Endothelial cell of umbilical vein (primary cell): ENCODE results near the gene KIF26A. TPM values are rescaled to one million over a fixed set of nuclear protein-coding genes. Genes with fewer than 3 reads are reported as not detected.

Source experiments
- BruUV-seq: library from RNA; stranded (reverse); fragments of 400-500 nt; replicated peaks from 2 replicates; lab custom pipeline; 2021; lab: Mats Ljungman, UMichigan
- CTCF ChIA-PET: fragments of 300-600, 350-600 bp; sonication (Branson Sonifier 250); formaldehyde crosslinking; loops from one replicate; lab custom pipeline; 2021; ENCODE audit warnings: antibody characterized with exemption, inconsistent platforms; lab: Charles Lee
- POLR2A ChIA-PET: fragments of 300-600, 350-600 bp; sonication (Branson Sonifier 250); formaldehyde crosslinking; loops from one replicate; lab custom pipeline; 2021; ENCODE audit warnings: antibody characterized with exemption, inconsistent platforms; lab: Charles Lee
- DNase-seq: peaks from one replicate; pipeline ENCODE4 v3.0.0-alpha.2; 2011; ENCODE audit warnings: low read depth, low spot score
- FAIRE-seq: peaks from 2 replicates; lab custom pipeline; 2011; peaks lifted over from hg19 to GRCh38; lab: Jason Lieb, UNC
- H2AFZ ChIP-seq: 2 replicates; pipeline ENCODE4 v1.6.0; 2012; ENCODE audit warnings: low read depth, low read length, control low read depth, inconsistent platforms
- H3K27ac ChIP-seq: 2 replicates; pipeline ENCODE4 v1.5.1; 2011; ENCODE audit warnings: low read depth, mild to moderate bottlenecking, control low read depth, low read length, moderate library complexity; ENCODE audit not compliant: insufficient read depth
- H3K27me3 ChIP-seq, 2 experiments: 2 replicates each; pipeline versions ENCODE4 v1.6.0 to v1.6.1; 2011; ENCODE audit warnings: low read length in 2 of 2, mixed read lengths in 1 of 2; ENCODE audit not compliant: control insufficient read depth in 2 of 2, insufficient read depth in 2 of 2
- H3K36me3 ChIP-seq, 2 experiments: 2 replicates in 1 of 2; 3 replicates in 1 of 2; pipeline ENCODE4 v1.5.1; 2011; ENCODE audit warnings: low read length in 2 of 2, mild to moderate bottlenecking in 1 of 2, moderate library complexity in 1 of 2; ENCODE audit not compliant: control insufficient read depth in 2 of 2, insufficient read depth in 2 of 2; ENCODE audit errors: extremely low read depth in 1 of 2
- H3K4me1 ChIP-seq: 3 replicates; pipeline ENCODE4 v1.5.1; 2011; ENCODE audit warnings: mild to moderate bottlenecking, low read length; ENCODE audit not compliant: control insufficient read depth, insufficient read depth; ENCODE audit errors: extremely low read depth
- H3K4me2 ChIP-seq: 2 replicates; pipeline ENCODE4 v1.6.1; 2011; ENCODE audit warnings: low read length, control low read depth, mixed read lengths; ENCODE audit not compliant: insufficient read depth
- H3K4me3 ChIP-seq, 3 experiments: fragments of 200-600 bp in 1 of 3; sonication (generic), shearing (Covaris generic) in 1 of 3; replicated peaks in 1 of 3; 2 replicates each; pipeline ENCODE4 v1.5.1; 2011 to 2016; ENCODE audit warnings: control low read depth in 3 of 3, low read length in 3 of 3, mild to moderate bottlenecking in 2 of 3, inconsistent platforms in 1 of 3, low read depth in 1 of 3, moderate library complexity in 1 of 3; ENCODE audit not compliant: insufficient read depth in 1 of 3
- H3K79me2 ChIP-seq: 2 replicates; pipeline ENCODE4 v1.6.0; 2012; ENCODE audit warnings: low read length, inconsistent platforms; ENCODE audit not compliant: control insufficient read depth, insufficient read depth
- H3K9ac ChIP-seq: replicated peaks from 2 replicates; pipeline ENCODE3; 2011; ENCODE audit warnings: low read length, control low read depth; ENCODE audit not compliant: insufficient read depth; ENCODE audit errors: extremely low read depth
- H3K9me1 ChIP-seq: replicated peaks from 3 replicates; pipeline ENCODE4 v1.6.0; 2011; ENCODE audit warnings: mild to moderate bottlenecking, low read length; ENCODE audit not compliant: control insufficient read depth, insufficient read depth; ENCODE audit errors: extremely low read depth
- H3K9me3 ChIP-seq: replicated peaks from 2 replicates; pipeline ENCODE4 v1.5.1; 2012; ENCODE audit warnings: low read length, inconsistent platforms; ENCODE audit not compliant: control insufficient read depth, insufficient read depth
- H4K20me1 ChIP-seq: replicated peaks from 2 replicates; pipeline ENCODE3; 2011; ENCODE audit warnings: mild to moderate bottlenecking, low read length; ENCODE audit not compliant: control insufficient read depth, insufficient read depth; ENCODE audit errors: extremely low read depth
- CTCF ChIP-seq, 2 donors: IDR thresholded peaks; 1 replicate in 1 of 2; 2 replicates in 1 of 2; pipeline ENCODE4 v1.5.1; 2011; ENCODE audit warnings: low read length in 2 of 2, mild to moderate bottlenecking in 2 of 2, moderate library complexity in 2 of 2, control low read depth in 1 of 2, inconsistent platforms in 1 of 2, low read depth in 1 of 2; ENCODE audit not compliant: insufficient read depth in 1 of 2; ENCODE audit errors: extremely low read depth in 1 of 2
- EZH2 ChIP-seq: IDR thresholded peaks from 2 replicates; pipeline ENCODE4 v1.6.1; 2012; ENCODE audit warnings: borderline replicate concordance, low read depth, mild to moderate bottlenecking, moderate library complexity, low read length, inconsistent platforms; ENCODE audit not compliant: severe bottlenecking
- FOS ChIP-seq: IDR thresholded peaks from 2 replicates; pipeline ENCODE4 v1.6.1; 2011; ENCODE audit warnings: mild to moderate bottlenecking, low read length, moderate library complexity, borderline replicate concordance; ENCODE audit not compliant: insufficient read depth
- GATA2 ChIP-seq: IDR thresholded peaks from 2 replicates; pipeline ENCODE4 v1.7.0; 2011; ENCODE audit warnings: low read depth, mild to moderate bottlenecking, moderate library complexity, mixed read lengths, low read length; ENCODE audit not compliant: insufficient read length, insufficient read depth
- JUN ChIP-seq: IDR thresholded peaks from 2 replicates; pipeline ENCODE4 v1.6.1; 2011; ENCODE audit warnings: borderline replicate concordance, low read depth; ENCODE audit not compliant: insufficient read length, insufficient read depth
- MAX ChIP-seq: IDR thresholded peaks from 2 replicates; pipeline ENCODE4 v1.6.1; 2011; ENCODE audit not compliant: insufficient read depth, insufficient read length
- MYC ChIP-seq: IDR thresholded peaks from one replicate; pipeline ENCODE4 v1.6.1; 2011; ENCODE audit warnings: mild to moderate bottlenecking, low read depth, low read length
- POLR2A ChIP-seq: IDR thresholded peaks from 2 replicates; pipeline ENCODE4 v1.6.1; 2012; ENCODE audit warnings: low read depth, mild to moderate bottlenecking, control low read depth, low read length
- POLR2AphosphoS5 ChIP-seq: IDR thresholded peaks from 2 replicates; pipeline ENCODE4 v1.6.1; 2012; ENCODE audit warnings: low read depth, mild to moderate bottlenecking, control low read depth, low read length, moderate library complexity; ENCODE audit not compliant: insufficient read depth
- dilution Hi-C: fragments of 300-500 bp; cut with MboI; formaldehyde crosslinking; loops from one replicate; pipeline ENCODE4 v1.15.0; 2019; ENCODE audit warnings: low sequenced_read_pairs; ENCODE audit not compliant: extremely low pct_ligation_motif_present
- intact Hi-C: fragments of 100-400 bp; cut with micrococcal nuclease; formaldehyde crosslinking; loops from one replicate; pipeline ENCODE4 v1.10.0; 2022
- polyA plus RNA-seq, 4 experiments: library from polyadenylated mRNA; depleted of rRNA in 3 of 4; stranded (reverse) in 3 of 4; unstranded in 1 of 4; fragments of >200 nt; gene quantifications; 2 replicates each; pipeline versions ENCODE4 v1.2.1 to v1.2.3, GENCODE V29; 2011 to 2012; ENCODE audit warnings: missing spikeins in 1 of 4
- total RNA-seq: library from RNA; stranded (reverse); gene quantifications from 2 replicates; pipeline ENCODE4 v1.2.3, GENCODE V29; 2021

The KIF26A gene
- total and polyA plus RNA-seq, 2 donors (not counting 3 experiments of a cell fraction or from before 2014, with no cell fraction given): 3.6 to 10.7 TPM

DNA sequence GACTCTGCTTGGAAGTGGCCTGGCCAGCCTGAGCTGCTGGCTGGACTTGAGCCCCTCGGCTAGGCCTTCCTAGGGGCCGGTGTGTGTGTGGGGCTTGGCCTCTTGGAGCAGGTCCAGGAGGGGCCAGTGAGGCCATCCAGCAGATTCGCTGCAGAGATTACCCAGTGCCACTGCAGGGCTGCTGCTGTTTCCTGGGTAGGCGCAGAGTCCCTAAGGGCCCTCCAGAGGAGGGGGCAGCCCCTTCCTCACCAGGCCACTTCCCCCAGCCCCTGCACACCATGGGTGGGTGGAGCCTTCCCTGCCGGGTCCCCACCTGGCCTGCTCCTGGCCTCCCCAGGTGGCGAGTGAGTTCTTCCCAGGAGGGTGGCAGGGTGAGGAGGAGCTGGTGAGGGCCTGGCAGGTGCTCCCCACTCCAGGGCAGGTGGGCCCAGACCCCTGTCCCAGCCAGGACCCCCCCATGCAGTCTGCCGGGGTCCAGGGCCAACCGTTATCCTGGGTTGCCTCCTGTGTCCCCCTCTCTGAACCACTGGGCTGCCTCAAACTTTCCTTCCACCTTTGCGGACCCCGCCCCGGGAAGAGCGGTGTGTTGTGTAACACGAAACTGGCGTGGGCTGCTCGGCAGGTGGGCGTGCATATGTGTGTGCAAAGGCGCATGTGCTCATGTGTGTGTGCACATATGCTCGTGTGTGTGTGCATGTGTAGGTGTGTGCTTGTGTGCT, 27.7 kb upstream of the KIF26A start:
- H3K4me1 ChIP-seq: no peaks in the 10 kb centered on the region
- CTCF ChIA-PET: interaction anchor here (1.7 to 2.4 kb wide), 3 partner anchors 16 to 453 kb away, joined by 5 to 7 read pairs (median 5); no protein-coding TSS in a partner anchor
- H2AFZ ChIP-seq: no peak overlapping the region
- dilution Hi-C loops: no loop called here
- H3K27me3 ChIP-seq: peaks cover 0 to under 1% of the 10 kb centered on the region in 2 experiments
- H3K4me3 ChIP-seq: no peak overlapping the region
- no peak for FAIRE-seq
- H3K9ac ChIP-seq: no peak overlapping the region
- no peaks in the 10 kb centered on the region for H3K9me3 ChIP-seq
- no peak for TF ChIP-seq GATA2
- TF ChIP-seq CTCF (IDR thresholded peaks at IDR 0.05; ENCODE audit: extremely low read depth in 1 of 2, insufficient read depth in 1 of 2, low read depth in 1 of 2, low read length in 2 of 2): no peak
- TF ChIP-seq FOS: no peak
- no peak for TF ChIP-seq POLR2AphosphoS5
- no peak for TF ChIP-seq MYC
- no peak for TF ChIP-seq JUN
- TF ChIP-seq POLR2A: no peak
- TF ChIP-seq MAX: no peak
- TF ChIP-seq EZH2: no peak
- no peak for DNase-seq
- BruUV-seq: no TSS peak
- H3K27ac ChIP-seq: no peak overlapping the region
- POLR2A ChIA-PET: no interaction called here
- no peak overlapping the region for H3K4me2 ChIP-seq
- H4K20me1 ChIP-seq: no peaks in the 10 kb centered on the region
- H3K79me2 ChIP-seq: no peaks in the 10 kb centered on the region
- H3K36me3 ChIP-seq: no peaks in the 10 kb centered on the region
- H3K9me1 ChIP-seq: no peaks in the 10 kb centered on the region
- intact Hi-C loops: no loop called here
